Ishikawa (cell line): ENCODE results near the gene P2RY4.

Experiments used
- CEBPB ChIP-seq: IDR thresholded peaks from 2 replicates; pipeline ENCODE4 v1.6.1; 2012
- EP300 ChIP-seq: IDR thresholded peaks from 2 replicates; pipeline ENCODE4 v1.6.1; 2012; ENCODE audit warnings: borderline replicate concordance
- FOXM1 ChIP-seq: IDR thresholded peaks from 2 replicates; pipeline ENCODE4 v1.6.1; 2012; ENCODE audit warnings: low read depth, borderline replicate concordance
- MAX ChIP-seq: IDR thresholded peaks from 2 replicates; pipeline ENCODE4 v1.6.1; 2012
- TAF1 ChIP-seq: IDR thresholded peaks from 2 replicates; pipeline ENCODE4 v1.6.1; 2012; ENCODE audit warnings: low read depth, mild to moderate bottlenecking
- YY1 ChIP-seq: IDR thresholded peaks from 2 replicates; pipeline ENCODE4 v1.6.1; 2012; ENCODE audit warnings: low read depth

DNA sequence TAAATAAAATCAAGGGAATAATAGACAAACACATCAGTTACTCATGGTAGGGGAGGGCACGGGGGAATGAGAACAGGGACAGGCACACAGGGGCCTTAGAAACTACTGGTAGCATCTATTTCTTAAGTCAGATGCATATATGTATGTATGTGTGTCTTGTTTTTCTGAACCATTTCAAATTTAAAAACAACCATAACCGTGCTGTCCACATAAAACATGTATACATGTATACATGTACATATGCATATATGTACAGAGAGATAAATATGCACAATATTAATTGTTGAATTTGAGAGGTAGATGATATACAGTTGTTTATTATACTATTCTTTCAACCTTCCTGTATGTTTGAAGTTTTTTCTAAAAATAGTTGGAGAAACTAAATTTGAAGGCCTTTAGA, 33.3 kb downstream of the P2RY4 start:
- TF ChIP-seq EP300: no peak
- no peak for TF ChIP-seq CEBPB
- TF ChIP-seq FOXM1: no peak
- no peak for TF ChIP-seq MAX
- TF ChIP-seq YY1: no peak
- TF ChIP-seq TAF1: no peak
